Chondrocyte (in vitro differentiated cells): ENCODE results near the gene PHACTR1. TPM values are rescaled to one million over a fixed set of nuclear protein-coding genes. Genes with fewer than 3 reads are reported as not detected.

ENCODE experiments used
- DNase-seq: peaks from one replicate; pipeline ENCODE4 v3.0.0; 2021; ENCODE audit warnings: mixed read lengths, low spot score
- H3K27ac Mint-ChIP-seq: one replicate; pipeline ENCODE4 v1.8.0; 2021; ENCODE audit warnings: mild to moderate bottlenecking, moderate library complexity, mixed read lengths; ENCODE audit not compliant: unreplicated experiment
- H3K27me3 Mint-ChIP-seq: 2 replicates; pipeline ENCODE4 v1.8.0; 2021; ENCODE audit warnings: low read depth, mixed read lengths
- H3K36me3 Mint-ChIP-seq: 2 replicates; pipeline ENCODE4 v1.8.0; 2021; ENCODE audit warnings: low read depth, mixed read lengths
- H3K4me1 Mint-ChIP-seq: 2 replicates; pipeline ENCODE4 v1.8.0; 2021; ENCODE audit warnings: low read depth, mild to moderate bottlenecking, mixed read lengths
- H3K4me3 Mint-ChIP-seq: one replicate; pipeline ENCODE4 v1.8.0; 2021; ENCODE audit warnings: mild to moderate bottlenecking, moderate library complexity, mixed read lengths; ENCODE audit not compliant: unreplicated experiment
- H3K9me3 Mint-ChIP-seq: 2 replicates; pipeline ENCODE4 v1.8.0; 2021; ENCODE audit warnings: low read depth, mixed read lengths
- total RNA-seq: library from RNA; stranded (reverse); gene quantifications from 3 replicates; pipeline ENCODE4 v1.2.1, GENCODE V29; 2021
- TF ChIP-seq, protein P1 (sequence below): fragments of 200-600 bp; sonication (generic); IDR thresholded peaks from 2 replicates; pipeline ENCODE4 v1.5.0; 2021; ENCODE audit warnings: antibody characterized with exemption, mild to moderate bottlenecking, moderate library complexity

Gene PHACTR1
- total RNA-seq, 1 donor from 2014 or later: 2.1 TPM

DNA sequence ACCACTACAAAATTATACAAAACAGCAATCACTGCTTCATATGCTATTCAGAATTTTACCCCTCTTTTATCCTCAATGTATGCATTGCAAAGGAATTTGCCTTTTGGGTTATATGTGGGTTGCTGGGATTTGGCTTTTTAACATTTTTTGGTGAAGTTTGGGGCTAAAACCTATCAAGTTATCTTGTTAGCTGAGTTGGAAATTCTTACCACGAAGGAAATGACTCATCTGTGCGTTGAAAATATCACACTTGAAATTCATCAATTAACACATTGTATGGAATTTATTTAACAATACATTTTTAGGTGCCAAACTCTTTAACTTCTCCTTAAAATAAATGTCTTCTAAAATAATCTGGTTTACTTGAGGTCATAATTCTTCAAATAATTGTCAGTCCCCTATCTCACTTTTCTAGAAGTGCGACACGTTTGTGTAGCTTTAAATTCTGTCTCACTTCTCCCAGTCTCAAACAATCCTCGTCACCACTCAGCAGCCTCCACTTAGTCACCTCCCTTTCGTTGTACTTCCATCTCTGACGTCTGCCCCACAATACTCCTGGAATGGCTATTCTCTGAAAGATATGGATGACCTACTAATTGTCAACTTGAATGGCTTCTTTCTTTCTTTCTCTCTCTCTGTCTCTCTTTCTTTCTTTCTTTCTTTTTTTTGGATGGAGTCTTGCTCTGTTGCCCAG is 88.5 kb downstream of the PHACTR1 start:
- TF ChIP-seq, protein P1, sequence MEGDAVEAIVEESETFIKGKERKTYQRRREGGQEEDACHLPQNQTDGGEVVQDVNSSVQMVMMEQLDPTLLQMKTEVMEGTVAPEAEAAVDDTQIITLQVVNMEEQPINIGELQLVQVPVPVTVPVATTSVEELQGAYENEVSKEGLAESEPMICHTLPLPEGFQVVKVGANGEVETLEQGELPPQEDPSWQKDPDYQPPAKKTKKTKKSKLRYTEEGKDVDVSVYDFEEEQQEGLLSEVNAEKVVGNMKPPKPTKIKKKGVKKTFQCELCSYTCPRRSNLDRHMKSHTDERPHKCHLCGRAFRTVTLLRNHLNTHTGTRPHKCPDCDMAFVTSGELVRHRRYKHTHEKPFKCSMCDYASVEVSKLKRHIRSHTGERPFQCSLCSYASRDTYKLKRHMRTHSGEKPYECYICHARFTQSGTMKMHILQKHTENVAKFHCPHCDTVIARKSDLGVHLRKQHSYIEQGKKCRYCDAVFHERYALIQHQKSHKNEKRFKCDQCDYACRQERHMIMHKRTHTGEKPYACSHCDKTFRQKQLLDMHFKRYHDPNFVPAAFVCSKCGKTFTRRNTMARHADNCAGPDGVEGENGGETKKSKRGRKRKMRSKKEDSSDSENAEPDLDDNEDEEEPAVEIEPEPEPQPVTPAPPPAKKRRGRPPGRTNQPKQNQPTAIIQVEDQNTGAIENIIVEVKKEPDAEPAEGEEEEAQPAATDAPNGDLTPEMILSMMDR: no peak
- Mint-ChIP-seq H3K4me1 (no peaks in the 10 kb centered on the region), H3K27ac (no peak overlapping the region), H3K36me3 (no peaks in the 10 kb centered on the region), H3K9me3 (no peaks in the 10 kb centered on the region), H3K4me3 (no peak overlapping the region), H3K27me3 (peaks cover 14% of the 10 kb centered on the region)
- DNase-seq: no peak

DNA sequence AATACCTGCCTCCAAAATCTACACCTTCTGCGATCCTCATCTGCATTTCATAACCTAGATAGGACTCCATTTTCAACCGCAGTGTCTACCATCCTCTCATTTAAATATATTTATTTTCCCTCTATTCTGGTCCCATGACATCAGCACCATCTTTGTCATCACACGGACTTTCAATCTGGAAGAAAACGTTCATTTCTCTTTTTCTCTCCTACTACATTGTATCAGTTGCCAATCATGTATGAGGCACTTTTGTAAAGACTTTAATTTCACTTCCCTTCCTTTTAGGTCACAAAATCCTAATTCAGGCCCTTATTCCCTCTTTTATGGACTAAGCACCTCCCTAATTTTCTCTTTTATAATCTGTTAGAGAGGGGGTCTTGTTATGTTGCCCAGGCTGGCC is 89.6 kb downstream of the PHACTR1 start:
- H3K9me3 Mint-ChIP-seq: no peaks in the 10 kb centered on the region
- H3K4me1 Mint-ChIP-seq: no peaks in the 10 kb centered on the region
- H3K36me3 Mint-ChIP-seq: no peaks in the 10 kb centered on the region
- TF ChIP-seq, protein P1: no peak
- peaks cover 11% of the 10 kb centered on the region for H3K27me3 Mint-ChIP-seq
- H3K27ac Mint-ChIP-seq: no peak overlapping the region
- no peak overlapping the region for H3K4me3 Mint-ChIP-seq
- no peak for DNase-seq

DNA sequence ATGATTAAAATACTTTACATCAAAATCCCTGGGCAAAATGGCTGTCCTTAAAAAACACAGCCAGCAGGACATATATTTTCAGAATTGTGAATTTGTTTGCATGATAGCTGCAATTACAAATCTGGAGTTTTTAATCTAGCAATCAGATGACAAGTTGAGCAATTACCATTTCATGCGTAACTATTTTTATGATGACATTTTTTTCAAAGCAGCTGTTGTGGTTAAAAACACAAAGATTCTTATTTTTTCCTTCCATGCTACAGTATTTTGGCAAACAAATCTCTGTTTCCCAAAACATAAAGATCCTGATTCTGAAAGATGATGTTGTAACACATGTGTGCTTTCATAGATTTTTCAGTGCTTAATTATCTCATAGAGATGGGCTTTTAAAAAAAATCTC is 90.2 kb downstream of the PHACTR1 start:
- no peak for DNase-seq
- Mint-ChIP-seq H3K27ac (no peak overlapping the region), H3K36me3 (no peaks in the 10 kb centered on the region), H3K4me3 (no peak overlapping the region), H3K27me3 (peaks cover 11% of the 10 kb centered on the region), H3K9me3 (no peaks in the 10 kb centered on the region), H3K4me1 (no peaks in the 10 kb centered on the region)
- TF ChIP-seq, protein P1: no peak

DNA sequence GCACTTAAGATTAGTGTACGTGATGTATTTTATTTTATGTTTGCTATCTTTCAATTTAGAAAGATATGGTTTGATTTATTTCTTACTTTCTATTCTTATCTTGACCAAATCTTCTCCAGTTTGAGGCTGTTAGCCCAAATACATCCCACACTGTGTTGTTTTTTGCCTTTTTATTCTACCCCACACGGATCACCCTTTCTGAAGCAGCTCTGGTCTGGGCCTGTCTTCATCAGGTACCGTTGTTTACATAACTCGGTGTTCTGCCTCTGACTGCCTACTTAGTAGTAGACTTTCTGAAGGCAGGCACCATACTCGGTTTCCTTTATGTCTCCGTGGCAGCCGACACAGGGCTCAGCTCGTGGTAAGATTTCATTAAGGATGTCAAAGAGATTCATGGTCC is 95.0 kb downstream of the PHACTR1 start:
- Mint-ChIP-seq H3K27ac (no peak overlapping the region), H3K36me3 (no peaks in the 10 kb centered on the region), H3K9me3 (peaks cover 3% of the 10 kb centered on the region), H3K4me1 (no peaks in the 10 kb centered on the region), H3K4me3 (no peak overlapping the region), H3K27me3 (peaks cover 13% of the 10 kb centered on the region)
- DNase-seq: no peak
- TF ChIP-seq, protein P1: no peak

DNA sequence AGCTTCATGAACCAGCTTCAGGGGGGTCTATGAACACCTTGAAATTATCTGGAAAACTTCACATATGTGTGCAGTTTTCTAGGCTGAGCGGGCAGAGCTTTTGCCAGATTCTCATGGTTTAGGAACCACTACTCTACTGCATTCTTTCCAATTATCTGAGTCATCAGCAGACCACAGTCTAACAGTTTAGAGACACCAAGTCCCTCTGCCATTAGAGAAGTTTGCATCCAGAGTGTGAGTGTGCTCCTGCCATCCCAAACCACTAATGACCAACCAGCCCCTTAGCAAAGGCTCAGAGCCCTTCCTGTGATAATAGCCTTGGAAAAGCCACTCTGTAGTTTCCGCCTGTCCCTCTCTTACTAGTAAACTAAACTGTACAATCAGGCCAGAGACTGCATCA is 96.8 kb downstream of the PHACTR1 start:
- no peak for DNase-seq
- Mint-ChIP-seq H3K4me1 (no peaks in the 10 kb centered on the region), H3K36me3 (no peaks in the 10 kb centered on the region), H3K27ac (no peak overlapping the region), H3K4me3 (no peak overlapping the region), H3K27me3 (peaks cover 13% of the 10 kb centered on the region), H3K9me3 (peaks cover 3% of the 10 kb centered on the region)
- TF ChIP-seq, protein P1: no peak
